Activated T-cell treated with anti-CD3 and anti-CD28 coated beads, Interleukin-2, amount 50 U/mL, for 4 hours (primary cell): ENCODE data around the gene VASN. TPM values are rescaled to one million over a fixed set of nuclear protein-coding genes. Genes with fewer than 3 reads are reported as not detected.
"Not testable (repeated sequence)": the region's sequence is repeated elsewhere in the genome, so short reads cannot be mapped to it uniquely, and the experiment has no call there.

Experiments
- ATAC-seq, 2 donors: fragments of 200-7000 bp; cut with Tn5 transposase; one replicate each; pipeline ENCODE4 v1.10.0; 2021
- DNase-seq: peaks from one replicate; pipeline ENCODE4 v3.0.0-alpha.2; 2020
- H3K27me3 Mint-ChIP-seq: one replicate; pipeline ENCODE4 v1.8.0; 2021; ENCODE audit warnings: low read depth, mixed read lengths
- H3K36me3 Mint-ChIP-seq: one replicate; pipeline ENCODE4 v1.8.0; 2022; ENCODE audit warnings: mixed read lengths; ENCODE audit not compliant: insufficient read depth
- H3K4me1 Mint-ChIP-seq: one replicate; pipeline ENCODE4 v1.8.0; 2021; ENCODE audit warnings: low read depth, mixed read lengths
- H3K4me3 Mint-ChIP-seq: one replicate; pipeline ENCODE4 v1.8.0; 2021; ENCODE audit warnings: mild to moderate bottlenecking, moderate library complexity, mixed read lengths
- H3K9me3 Mint-ChIP-seq: one replicate; pipeline ENCODE4 v1.8.0; 2021; ENCODE audit warnings: mixed read lengths
- total RNA-seq, 3 donors: library from RNA; stranded (reverse); gene quantifications; one replicate each; pipeline ENCODE4 v1.2.1, GENCODE V29; 2021

VASN gene
- total RNA-seq, 3 donors from 2014 or later: 0.30 to 0.46 (median 0.34) TPM

- ATAC-seq: no peak
- Mint-ChIP-seq H3K9me3 (no peaks in the 10 kb centered on the region), H3K27me3 (no peaks in the 10 kb centered on the region), H3K4me3 (no peak overlapping the region), H3K36me3 (no peaks in the 10 kb centered on the region), H3K4me1 (peaks cover 5% of the 10 kb centered on the region)
- DNase-seq: no peak
Measured at GRCh38 chr16:4332623-4333307, 38.9 kb upstream of the VASN start.

GRCh38 chr16:4333308-4333638, 38.4 kb upstream of the VASN start:
- H3K4me1 Mint-ChIP-seq: peaks cover 2% of the 10 kb centered on the region
- H3K27me3 Mint-ChIP-seq: no peaks in the 10 kb centered on the region
- DNase-seq (no peak), ATAC-seq (no peak)
- no peak overlapping the region for H3K4me3 Mint-ChIP-seq
- no peaks in the 10 kb centered on the region for H3K36me3 Mint-ChIP-seq
- H3K9me3 Mint-ChIP-seq: no peaks in the 10 kb centered on the region

GRCh38 chr16:4333714-4334113, 37.9 kb upstream of the VASN start:
- not testable (repeated sequence) for H3K4me3 Mint-ChIP-seq, DNase-seq, H3K4me1 Mint-ChIP-seq, ATAC-seq, H3K27me3 Mint-ChIP-seq, H3K36me3 Mint-ChIP-seq, H3K9me3 Mint-ChIP-seq

GRCh38 chr16:4334724-4335495, 36.7 kb upstream of the VASN start:
- no peaks in the 10 kb centered on the region for H3K27me3 Mint-ChIP-seq
- H3K9me3 Mint-ChIP-seq: no peaks in the 10 kb centered on the region
- H3K36me3 Mint-ChIP-seq: no peaks in the 10 kb centered on the region
- no peaks in the 10 kb centered on the region for H3K4me1 Mint-ChIP-seq
- no peak for ATAC-seq
- H3K4me3 Mint-ChIP-seq: no peak overlapping the region
- DNase-seq: no peak

GRCh38 chr16:4336701-4337539, 34.7 kb upstream of the VASN start:
- H3K4me3 Mint-ChIP-seq: no peak overlapping the region
- H3K27me3 Mint-ChIP-seq: no peaks in the 10 kb centered on the region
- H3K36me3 Mint-ChIP-seq: no peaks in the 10 kb centered on the region
- no peak for DNase-seq
- no peaks in the 10 kb centered on the region for H3K9me3 Mint-ChIP-seq
- ATAC-seq: no peak
- H3K4me1 Mint-ChIP-seq: no peaks in the 10 kb centered on the region

GRCh38 chr16:4337540-4338088, 34.0 kb upstream of the VASN start:
- Mint-ChIP-seq H3K4me3 (no peak overlapping the region), H3K27me3 (no peaks in the 10 kb centered on the region), H3K4me1 (no peaks in the 10 kb centered on the region), H3K36me3 (no peaks in the 10 kb centered on the region), H3K9me3 (no peaks in the 10 kb centered on the region)
- no peak for DNase-seq
- ATAC-seq: no peak

GRCh38 chr16:4338125-4338582, 33.5 kb upstream of the VASN start:
- no peaks in the 10 kb centered on the region for H3K27me3 Mint-ChIP-seq
- H3K4me3 Mint-ChIP-seq: no peak overlapping the region
- H3K9me3 Mint-ChIP-seq: no peaks in the 10 kb centered on the region
- DNase-seq (no peak), ATAC-seq (no peak)
- H3K36me3 Mint-ChIP-seq: no peaks in the 10 kb centered on the region
- no peaks in the 10 kb centered on the region for H3K4me1 Mint-ChIP-seq

GRCh38 chr16:4338712-4339299, 32.8 kb upstream of the VASN start:
- Mint-ChIP-seq H3K9me3 (no peaks in the 10 kb centered on the region), H3K4me1 (no peaks in the 10 kb centered on the region), H3K4me3 (no peak overlapping the region), H3K36me3 (no peaks in the 10 kb centered on the region), H3K27me3 (no peaks in the 10 kb centered on the region)
- ATAC-seq (no peak), DNase-seq (no peak)

GRCh38 chr16:4339455-4339854, 32.2 kb upstream of the VASN start:
- no peak overlapping the region for H3K4me3 Mint-ChIP-seq
- H3K27me3 Mint-ChIP-seq: no peaks in the 10 kb centered on the region
- no peaks in the 10 kb centered on the region for H3K9me3 Mint-ChIP-seq
- ATAC-seq (no peak), DNase-seq (no peak)
- no peaks in the 10 kb centered on the region for H3K4me1 Mint-ChIP-seq
- H3K36me3 Mint-ChIP-seq: no peaks in the 10 kb centered on the region

- no peaks in the 10 kb centered on the region for H3K9me3 Mint-ChIP-seq
Measured at GRCh38 chr16:4339909-4340308, 31.7 kb upstream of the VASN start.

GRCh38 chr16:4340443-4340842, 31.2 kb upstream of the VASN start:
- no peaks in the 10 kb centered on the region for H3K9me3 Mint-ChIP-seq
- no peaks in the 10 kb centered on the region for H3K27me3 Mint-ChIP-seq
- DNase-seq (no peak), ATAC-seq (no peak)
- no peaks in the 10 kb centered on the region for H3K36me3 Mint-ChIP-seq
- no peak overlapping the region for H3K4me3 Mint-ChIP-seq
- H3K4me1 Mint-ChIP-seq: peaks cover 4% of the 10 kb centered on the region

More at GRCh38 chr16:4339909-4340308, 31.7 kb upstream of the VASN start:
- Mint-ChIP-seq H3K4me1 (peaks cover 2% of the 10 kb centered on the region), H3K36me3 (no peaks in the 10 kb centered on the region), H3K27me3 (no peaks in the 10 kb centered on the region), H3K4me3 (no peak overlapping the region)
- no peak for DNase-seq
- ATAC-seq: no peak

GRCh38 chr16:4341250-4341649, 30.4 kb upstream of the VASN start:
- Mint-ChIP-seq H3K27me3 (no peaks in the 10 kb centered on the region), H3K36me3 (no peaks in the 10 kb centered on the region), H3K9me3 (no peaks in the 10 kb centered on the region), H3K4me1 (peaks cover 4% of the 10 kb centered on the region), H3K4me3 (no peak overlapping the region)
- DNase-seq (no peak), ATAC-seq (no peak)

GRCh38 chr16:4342866-4343744, 28.5 kb upstream of the VASN start:
- peaks cover 9% of the 10 kb centered on the region for H3K4me1 Mint-ChIP-seq
- H3K9me3 Mint-ChIP-seq: no peaks in the 10 kb centered on the region
- ATAC-seq (no peak), DNase-seq (no peak)
- H3K36me3 Mint-ChIP-seq: peaks cover under 1% of the 10 kb centered on the region
- H3K27me3 Mint-ChIP-seq: no peaks in the 10 kb centered on the region
- no peak overlapping the region for H3K4me3 Mint-ChIP-seq
